Effector CD8-positive, alpha-beta T cell (primary cell): ENCODE results near the gene MIPEP.

ENCODE experiments used
- DNase-seq: peaks from one replicate; lab custom pipeline; 2025; lab: John Stamatoyannopoulos, UW

MIPEP gene

GRCh38 chr13:23715762-23716235 lies 173.4 kb downstream of the MIPEP start:
- no peak for DNase-seq

GRCh38 chr13:23715092-23715761 lies 174.0 kb downstream of the MIPEP start:
- DNase-seq = no peak

- DNase-seq = no peak
These were observed 174.5 kb downstream of the MIPEP start for GRCh38 chr13:23714672-23715071.

GRCh38 chr13:23711355-23711754 lies 177.8 kb downstream of the MIPEP start:
- no peak for DNase-seq

- no peak for DNase-seq
These were observed 178.8 kb downstream of the MIPEP start for GRCh38 chr13:23710366-23710765.

GRCh38 chr13:23709536-23709935 lies 179.7 kb downstream of the MIPEP start:
- no peak for DNase-seq

- no peak for DNase-seq
These were observed 181.5 kb downstream of the MIPEP start for GRCh38 chr13:23707674-23708073.

- no peak for DNase-seq
These were observed 183.6 kb downstream of the MIPEP start for GRCh38 chr13:23705583-23705982.

- no peak for DNase-seq
These were observed 185.8 kb downstream of the MIPEP start for GRCh38 chr13:23703246-23703860.

- no peak for DNase-seq
These were observed 187.6 kb downstream of the MIPEP start for GRCh38 chr13:23701636-23702035.

GRCh38 chr13:23701186-23701585 lies 188.0 kb downstream of the MIPEP start:
- no peak for DNase-seq

- no peak for DNase-seq
These were observed 189.9 kb downstream of the MIPEP start for GRCh38 chr13:23699271-23699670.

- DNase-seq = no peak
These were observed 191.4 kb downstream of the MIPEP start for GRCh38 chr13:23697772-23698313.

- no peak for DNase-seq
These were observed 192.6 kb downstream of the MIPEP start for GRCh38 chr13:23696610-23697009.

- DNase-seq = peak; percentile 18
These were observed 193.3 kb downstream of the MIPEP start for GRCh38 chr13:23695711-23696464.

- no peak for DNase-seq
These were observed 194.0 kb downstream of the MIPEP start for GRCh38 chr13:23695196-23695595.

GRCh38 chr13:23692816-23693215 lies 196.4 kb downstream of the MIPEP start:
- no peak for DNase-seq

GRCh38 chr13:23690668-23691067 lies 198.5 kb downstream of the MIPEP start:
- DNase-seq = no peak

- DNase-seq = no peak
These were observed 200.9 kb downstream of the MIPEP start for GRCh38 chr13:23688336-23688735.

GRCh38 chr13:23687614-23688013 lies 201.6 kb downstream of the MIPEP start:
- DNase-seq = no peak

- no peak for DNase-seq
These were observed 202.3 kb downstream of the MIPEP start for GRCh38 chr13:23686948-23687347.

GRCh38 chr13:23685416-23685815 lies 203.8 kb downstream of the MIPEP start:
- DNase-seq = no peak

- no peak for DNase-seq
These were observed 204.6 kb downstream of the MIPEP start for GRCh38 chr13:23684647-23685046.
